ENCODE measurements around the gene UPF3B.
A peak's percentile ranks its signal among the peaks of the same experiment; 100 is the strongest.
"Not testable (repeated sequence)": the region's sequence is repeated elsewhere in the genome, so short reads cannot be mapped to it uniquely, and the experiment has no call there.

UPF3B gene

DNA sequence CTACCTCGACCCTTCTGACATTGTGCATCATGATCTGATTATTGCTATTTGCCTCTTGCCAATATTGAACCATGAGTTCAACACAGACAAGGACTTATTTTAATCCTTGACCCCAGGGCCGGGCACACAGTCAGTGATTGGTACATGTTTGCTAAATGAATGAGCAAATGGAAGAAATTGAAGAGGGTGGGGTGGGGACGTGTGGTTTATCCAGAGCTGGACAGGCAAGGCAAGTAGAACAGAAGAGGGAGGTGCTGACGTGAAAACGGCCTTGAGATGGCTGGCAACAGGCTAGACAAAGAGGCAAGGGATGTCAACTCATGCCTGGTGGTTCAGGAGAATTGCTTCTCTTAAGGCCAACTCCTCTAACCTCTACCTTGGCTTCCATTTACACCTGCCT, 28.5 kb downstream of the UPF3B start:
- DNase-seq, result not testable (repeated sequence)

DNA sequence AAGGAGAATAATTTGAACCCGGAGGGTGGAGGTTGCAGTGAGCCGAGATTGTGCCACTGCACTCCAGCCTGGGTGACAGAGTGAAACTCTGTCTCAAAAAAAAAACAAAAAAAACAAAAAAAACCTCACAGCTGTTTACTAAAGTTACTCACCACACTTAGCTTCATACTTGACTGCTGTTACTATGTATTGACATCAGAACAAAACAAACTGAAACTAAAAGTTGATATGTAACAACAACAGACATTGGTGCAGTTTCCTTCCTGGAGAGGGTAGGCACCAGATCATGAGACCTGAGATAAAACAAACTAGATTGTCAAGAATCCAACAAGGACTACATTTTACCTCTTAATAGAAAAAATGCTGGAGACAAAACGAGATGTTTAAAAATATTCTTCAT, 31.1 kb downstream of the UPF3B start:
- DNase-seq, result not testable (repeated sequence)

- DNase-seq, result no peak
Measured at GRCh38 chrX:119817130-119817690, 35.6 kb downstream of the UPF3B start.

DNA sequence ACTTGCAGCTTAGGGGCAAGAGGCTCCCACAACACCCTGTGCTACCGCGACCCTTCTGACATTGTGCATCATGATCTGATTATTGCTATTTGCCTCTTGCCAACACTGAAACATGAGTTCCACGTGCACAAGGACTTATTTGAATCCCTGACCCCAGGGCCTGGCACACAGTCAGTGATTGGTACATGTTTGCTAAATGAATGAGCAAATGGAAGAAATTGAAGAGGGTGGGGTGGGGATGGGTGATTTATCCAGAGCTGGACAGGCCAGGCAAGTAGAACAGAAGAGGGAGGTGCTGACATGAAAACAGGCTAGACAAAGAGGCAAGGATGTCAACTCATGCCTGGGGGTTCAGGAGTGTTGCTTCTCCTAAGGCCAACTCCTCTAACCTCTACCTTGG, 36.5 kb downstream of the UPF3B start:
- no peak for DNase-seq

DNA sequence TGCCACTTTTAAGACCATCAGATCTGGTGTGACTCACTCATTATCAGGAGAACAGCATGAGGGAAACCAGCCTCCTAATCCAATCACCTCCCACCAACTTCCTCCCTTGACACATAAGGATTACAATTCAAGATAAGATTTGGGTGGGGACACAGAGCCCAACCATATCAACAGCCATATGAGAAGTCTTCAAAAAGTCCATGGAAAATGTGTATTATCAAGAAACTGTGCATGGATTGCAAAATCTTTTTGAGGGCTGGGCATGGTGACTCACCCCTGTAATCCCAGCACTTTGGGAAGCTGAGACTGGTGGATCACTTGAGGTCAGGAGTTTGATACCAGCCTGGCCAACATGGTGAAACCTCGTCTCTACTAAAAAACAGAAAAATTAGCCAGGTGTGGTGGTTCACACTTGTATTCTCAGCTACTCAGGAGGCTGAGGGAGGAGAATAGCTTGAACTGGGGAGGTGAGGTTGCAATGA, 43.5 kb downstream of the UPF3B start:
- no peak for DNase-seq

GRCh38 chrX:119808461-119808860, 44.3 kb downstream of the UPF3B start:
- DNase-seq, result not testable (repeated sequence)

- no peak for DNase-seq
Measured at GRCh38 chrX:119802546-119802945, 50.2 kb downstream of the UPF3B start.

GRCh38 chrX:119801253-119802221, 51.2 kb downstream of the UPF3B start:
- DNase-seq, result no peak

DNA sequence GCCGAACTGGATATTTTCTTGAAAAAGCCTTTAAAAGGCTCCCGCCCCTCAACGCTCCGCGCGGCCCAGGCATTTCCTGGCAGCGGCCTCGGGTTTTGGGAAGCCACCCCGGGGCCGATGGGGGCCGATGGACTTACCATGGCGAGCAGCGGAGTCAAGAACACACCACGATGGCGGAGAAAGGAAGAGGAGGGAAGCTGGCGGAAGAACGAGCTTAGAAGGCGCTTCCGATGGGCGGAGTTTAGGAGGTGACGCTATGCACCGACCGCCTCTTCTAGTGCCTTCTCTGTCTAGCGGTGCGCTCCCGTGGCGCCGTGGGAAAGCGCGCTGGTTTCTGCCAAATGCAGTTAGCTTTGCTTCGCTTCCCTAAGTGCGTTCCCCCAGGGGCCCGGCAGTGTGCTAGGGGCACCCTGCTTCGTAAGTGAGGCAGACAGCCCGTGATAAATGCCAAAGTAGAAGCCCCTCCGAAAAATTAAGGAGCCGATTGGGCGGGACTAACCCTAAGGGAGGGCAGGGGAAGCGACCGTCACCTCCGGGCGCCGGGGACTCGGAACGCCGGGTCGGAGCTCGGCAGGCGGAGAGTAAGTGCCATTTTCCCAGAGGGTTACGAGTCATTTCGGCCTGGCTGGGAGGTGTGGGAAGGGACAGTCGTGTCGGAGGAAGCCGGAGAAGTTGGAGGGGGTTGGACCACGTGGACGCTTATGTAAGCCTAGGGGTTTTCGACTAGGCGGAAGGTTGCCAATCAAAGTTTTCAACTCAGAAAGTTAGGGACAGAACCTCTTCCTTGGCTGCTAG, 61.1 kb downstream of the UPF3B start, which contains the start of gene RPL39:
TSS of gene RPL39 (minus strand) at position 194 of the 795 bp plus-strand sequence. CDS start at position 140, 54 bp downstream.
- DNase-seq, result peak; percentile 63

- DNase-seq, result no peak
Measured at GRCh38 chrX:119790977-119791436, 61.8 kb downstream of the UPF3B start.

GRCh38 chrX:119784747-119785446, 67.9 kb downstream of the UPF3B start:
- DNase-seq, result no peak
